GM12874 (cell line): Measurements from ENCODE around the gene METTL25B.

Experiments used
- TF ChIP-seq, protein P1 (sequence below): IDR thresholded peaks from 2 replicates; pipeline ENCODE4 v1.5.1; 2011; ENCODE audit warnings: low read depth, mild to moderate bottlenecking, control low read depth, low read length, moderate library complexity; ENCODE audit not compliant: insufficient read depth

METTL25B gene

DNA sequence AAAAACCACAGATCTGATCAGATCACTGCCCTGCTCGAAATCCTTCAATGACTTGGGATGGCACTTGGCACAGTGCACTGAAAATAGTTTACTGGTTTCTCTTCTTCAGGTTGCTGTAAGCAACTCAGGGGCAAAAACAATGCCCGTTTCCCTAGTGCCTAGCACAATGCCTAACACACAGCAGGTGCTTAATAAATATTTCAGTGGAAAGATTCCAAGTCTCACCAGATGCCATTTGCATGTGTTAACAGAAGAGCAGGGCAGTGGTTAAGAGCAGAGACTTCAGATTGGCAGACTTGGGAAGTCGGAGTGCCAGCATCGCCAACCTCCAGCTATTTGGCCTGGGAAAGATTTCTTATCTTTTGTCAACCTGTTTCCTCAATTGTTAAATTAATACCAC is 10.9 kb upstream of the METTL25B start:
- TF ChIP-seq, protein P1, sequence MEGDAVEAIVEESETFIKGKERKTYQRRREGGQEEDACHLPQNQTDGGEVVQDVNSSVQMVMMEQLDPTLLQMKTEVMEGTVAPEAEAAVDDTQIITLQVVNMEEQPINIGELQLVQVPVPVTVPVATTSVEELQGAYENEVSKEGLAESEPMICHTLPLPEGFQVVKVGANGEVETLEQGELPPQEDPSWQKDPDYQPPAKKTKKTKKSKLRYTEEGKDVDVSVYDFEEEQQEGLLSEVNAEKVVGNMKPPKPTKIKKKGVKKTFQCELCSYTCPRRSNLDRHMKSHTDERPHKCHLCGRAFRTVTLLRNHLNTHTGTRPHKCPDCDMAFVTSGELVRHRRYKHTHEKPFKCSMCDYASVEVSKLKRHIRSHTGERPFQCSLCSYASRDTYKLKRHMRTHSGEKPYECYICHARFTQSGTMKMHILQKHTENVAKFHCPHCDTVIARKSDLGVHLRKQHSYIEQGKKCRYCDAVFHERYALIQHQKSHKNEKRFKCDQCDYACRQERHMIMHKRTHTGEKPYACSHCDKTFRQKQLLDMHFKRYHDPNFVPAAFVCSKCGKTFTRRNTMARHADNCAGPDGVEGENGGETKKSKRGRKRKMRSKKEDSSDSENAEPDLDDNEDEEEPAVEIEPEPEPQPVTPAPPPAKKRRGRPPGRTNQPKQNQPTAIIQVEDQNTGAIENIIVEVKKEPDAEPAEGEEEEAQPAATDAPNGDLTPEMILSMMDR = no peak

DNA sequence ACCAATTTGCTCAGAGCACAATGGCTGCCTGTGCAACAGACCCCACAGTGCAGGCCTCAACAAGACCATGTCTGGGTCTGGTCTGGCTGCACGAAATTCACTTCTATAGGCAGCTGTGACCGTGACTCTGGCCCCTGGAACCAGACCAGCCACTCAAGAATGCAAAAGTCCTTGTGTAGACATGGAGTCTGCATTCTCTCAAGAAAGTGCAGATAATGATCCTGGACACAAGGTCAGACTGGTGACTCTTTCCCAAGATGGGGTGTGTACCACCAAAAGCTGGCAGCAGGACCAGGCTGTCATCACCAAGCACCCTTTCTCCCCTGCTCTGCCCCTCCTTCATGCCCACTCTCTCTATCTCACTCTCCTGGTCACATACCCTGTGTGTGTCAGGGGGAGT is 7.1 kb upstream of the METTL25B start:
- TF ChIP-seq, protein P1 = no peak

DNA sequence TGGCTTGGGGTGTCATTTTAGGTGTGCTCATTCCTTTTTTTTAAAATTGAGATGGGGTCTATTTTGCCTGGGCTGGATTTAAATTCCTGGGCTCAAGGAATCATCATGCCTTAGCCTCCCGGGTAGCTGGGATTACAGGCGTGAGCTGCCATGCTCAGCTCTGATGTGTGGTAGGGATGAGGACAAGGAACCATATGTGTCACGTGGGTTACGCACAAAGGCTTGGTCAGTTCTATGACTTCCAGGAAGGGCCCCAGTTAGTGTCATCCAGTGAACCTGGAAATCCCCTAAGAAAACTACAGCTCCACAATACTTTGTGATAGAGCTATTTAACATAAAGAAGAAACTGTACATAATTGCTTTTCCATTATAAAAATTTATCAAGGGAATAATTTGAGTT is 6.7 kb upstream of the METTL25B start:
- TF ChIP-seq, protein P1 = no peak

DNA sequence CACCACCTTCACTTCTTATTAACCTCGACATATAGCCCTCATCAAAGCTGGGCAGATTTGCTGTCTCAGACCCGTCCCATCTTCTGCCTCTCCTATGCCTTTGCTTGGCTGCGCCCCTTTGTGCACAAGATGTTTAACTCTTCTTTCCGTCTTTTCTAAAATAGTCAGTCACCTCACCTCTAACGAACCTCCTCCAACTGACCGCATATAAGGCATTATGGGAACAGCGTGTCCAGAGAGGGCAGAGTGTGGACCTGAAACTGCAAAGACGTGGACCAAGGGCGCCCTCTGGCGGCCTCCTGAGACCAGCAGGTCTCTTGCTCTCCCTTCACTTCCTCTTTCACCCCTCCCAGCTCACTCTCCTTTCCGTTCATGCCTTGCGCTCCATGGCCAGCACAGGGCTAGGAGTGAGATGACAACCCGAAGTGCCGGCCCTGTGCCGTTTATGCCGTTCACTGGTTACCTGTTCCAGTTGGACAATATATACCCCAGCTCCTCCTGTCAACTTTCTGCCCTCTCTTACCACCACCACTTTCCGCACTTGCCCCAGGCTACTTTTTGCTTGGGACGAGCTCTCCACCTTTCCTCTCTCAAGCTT is 2.5 kb upstream of the METTL25B start:
- TF ChIP-seq, protein P1 = peak; percentile 98

DNA sequence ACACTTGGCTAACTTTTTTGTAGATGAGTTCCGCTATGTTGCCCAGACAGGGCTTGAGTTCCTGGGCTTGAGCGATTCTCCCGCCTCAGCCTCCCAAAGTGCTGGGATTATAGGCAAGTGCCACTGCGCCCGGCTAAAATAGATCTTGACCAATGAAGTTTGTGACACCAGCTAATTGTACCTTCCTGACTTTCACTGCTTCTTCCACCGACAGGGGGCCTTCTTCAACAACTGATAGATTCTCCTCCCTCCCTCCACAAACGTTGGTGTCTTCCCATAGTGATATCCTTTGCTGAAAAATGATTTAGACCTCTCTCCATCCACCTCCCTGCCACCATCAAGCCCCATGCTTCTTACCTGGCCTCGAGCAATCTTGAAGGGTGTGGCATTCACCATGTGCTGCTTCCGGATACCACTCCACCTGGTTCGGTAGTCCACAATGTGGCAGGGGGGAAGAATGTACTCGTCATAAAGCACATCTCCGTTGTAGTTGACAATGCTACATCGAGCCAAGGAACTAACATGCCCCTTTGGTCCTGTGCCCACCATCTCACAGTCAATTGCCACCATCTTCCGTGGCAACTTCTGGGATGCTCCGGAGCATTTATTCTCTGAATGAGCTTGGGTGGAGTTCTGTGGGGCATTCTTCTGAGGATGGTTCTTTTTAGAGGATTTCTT is 1.6 kb upstream of the METTL25B start:
- TF ChIP-seq, protein P1 = peak; percentile 65

DNA sequence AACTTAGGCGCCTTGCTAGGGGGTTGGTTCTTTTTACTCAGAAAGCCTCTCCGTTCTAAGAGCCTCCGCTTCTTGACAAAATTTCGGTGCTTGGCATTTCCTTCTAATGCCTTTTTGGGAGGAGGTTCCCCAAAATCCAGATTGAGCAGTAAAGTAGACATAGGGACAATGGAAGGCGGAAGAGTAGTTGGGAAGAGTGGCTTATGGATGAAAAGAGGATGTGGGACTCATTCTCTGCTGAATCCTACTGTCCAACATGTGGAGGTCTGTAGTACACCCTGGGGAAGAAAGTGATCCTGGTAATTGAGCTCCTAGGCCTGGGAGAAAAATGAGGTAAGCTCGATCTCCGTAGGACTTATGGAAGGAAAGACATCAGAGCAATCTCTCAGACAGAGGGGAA is 777 bp upstream of the METTL25B start:
- TF ChIP-seq, protein P1 = no peak

DNA sequence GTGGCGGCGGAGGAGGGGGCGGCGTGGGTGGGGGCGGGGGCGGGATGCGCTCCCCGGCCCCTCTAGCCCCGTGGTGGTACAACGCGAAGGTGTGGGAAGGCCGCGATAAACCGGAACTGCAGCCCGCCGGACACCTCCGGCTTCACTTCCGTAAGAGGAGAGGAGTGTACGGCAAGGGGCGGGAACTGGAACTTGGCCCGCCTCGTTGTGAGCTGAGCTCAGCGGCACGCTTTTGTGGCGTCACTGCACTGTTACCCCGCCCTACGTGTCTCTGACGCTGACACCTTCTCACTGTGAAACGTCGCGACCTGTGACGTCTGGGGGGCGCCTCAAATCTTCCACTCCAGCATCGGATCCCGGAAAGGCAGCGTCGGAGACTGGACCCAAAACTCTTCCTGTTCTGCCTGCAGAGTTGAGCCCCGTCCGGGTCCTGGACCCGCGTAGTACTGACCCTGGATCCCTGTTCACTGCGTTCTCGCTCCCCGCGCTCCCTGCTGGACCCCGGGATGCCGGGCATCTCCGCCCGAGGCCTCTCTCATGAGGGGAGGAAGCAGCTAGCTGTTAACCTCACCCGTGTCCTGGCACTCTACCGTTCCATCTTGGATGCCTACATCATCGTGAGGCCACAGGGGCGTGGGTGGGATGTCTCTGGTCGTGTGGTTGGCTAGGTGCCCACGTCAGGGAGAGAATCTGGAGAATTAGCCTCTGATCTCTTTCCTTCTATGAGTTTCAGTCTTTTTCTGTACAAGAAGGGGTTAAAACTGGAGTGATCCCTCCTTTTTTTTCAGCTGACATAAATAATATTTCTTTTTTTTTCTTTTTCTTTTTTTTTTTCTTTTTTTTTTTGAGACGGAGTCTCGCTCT is 562 bp downstream of the METTL25B start, which contains the start of gene ISG20L2:
ISG20L2 (minus strand) TSS at position 168 of the 864 bp plus-strand sequence. CDS start 1,114 bp downstream, outside the sequence.
- TF ChIP-seq, protein P1 = no peak
